ENCODE data around the gene PTPRT. TPM values are rescaled to one million over a fixed set of nuclear protein-coding genes. Genes with fewer than 3 reads are reported as not detected.

Gene PTPRT
- total and polyA plus RNA-seq, 2 experiments from 2014 or later: not detected

DNA sequence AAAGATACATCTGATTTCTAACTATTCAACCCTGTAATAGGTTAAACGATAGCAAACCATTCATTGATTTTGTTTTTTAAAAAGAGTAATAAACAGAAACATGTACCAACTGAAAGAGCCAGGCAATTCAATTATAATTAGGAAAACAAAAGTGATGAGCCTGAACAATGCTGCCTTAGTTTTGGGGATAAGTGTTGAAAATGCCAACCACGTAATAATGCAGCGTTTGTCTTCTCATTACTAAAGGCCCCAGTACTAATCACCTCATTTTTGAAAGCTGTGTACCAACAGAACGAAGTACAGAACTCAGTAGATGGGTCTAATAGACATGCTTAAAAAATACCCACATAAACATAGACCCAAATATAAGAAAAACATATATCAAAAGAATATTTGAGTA lies 907.9 kb downstream of the PTPRT start (continued):
- TF ChIP-seq REST (IDR thresholded peaks at IDR 0.05; ENCODE audit: unreplicated experiment) (no peak), JUNB (IDR thresholded peaks at IDR 0.05; ENCODE audit: unreplicated experiment) (no peak)

DNA sequence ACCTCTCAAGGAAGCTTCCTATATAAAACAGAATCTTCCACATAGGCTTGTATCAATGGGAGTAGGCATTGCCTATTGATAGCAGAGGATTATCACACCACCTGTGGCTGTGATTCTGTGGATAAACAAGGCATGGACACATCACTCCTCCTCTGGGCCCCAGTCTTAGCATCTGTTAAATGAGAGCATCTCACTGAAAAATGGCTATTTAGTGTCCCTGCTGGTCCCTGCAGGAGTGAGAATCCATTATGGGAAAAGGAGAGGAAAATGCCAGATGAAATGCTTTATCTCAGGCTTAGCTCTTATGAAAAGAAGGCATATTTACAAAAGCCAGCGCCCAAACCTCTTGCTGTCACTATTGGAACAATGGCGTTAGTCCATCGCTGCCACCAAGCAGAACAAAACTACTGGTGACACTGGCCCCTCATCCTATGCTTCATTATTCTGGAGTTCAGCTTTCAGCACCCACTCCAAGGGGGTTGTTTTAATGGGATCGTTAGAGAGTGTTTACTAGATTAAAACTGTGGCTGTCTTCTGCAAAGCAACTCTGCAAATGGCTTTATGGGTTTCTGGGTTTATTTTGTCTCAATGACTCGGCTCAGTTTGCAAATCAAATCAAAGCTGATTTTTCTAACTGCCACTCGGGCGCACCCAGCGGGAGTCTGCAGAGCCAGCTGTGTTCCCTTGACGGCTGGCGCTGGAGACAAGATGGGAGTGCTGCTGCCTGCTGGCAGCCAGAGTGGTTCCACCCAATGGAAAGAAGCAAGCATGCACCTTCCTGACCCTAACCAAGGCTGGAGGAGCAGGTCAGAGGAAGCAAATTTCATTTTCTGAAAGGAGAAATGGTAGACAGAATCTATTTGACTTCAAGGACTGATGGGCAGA lies 912.7 kb downstream of the PTPRT start:
- Histone ChIP-seq H3K4me2 (no peak overlapping the region), H3K79me2 (replicated peaks; ENCODE audit: insufficient read depth) (no peaks in the 10 kb centered on the region), H3K4me1 (ENCODE audit: insufficient read depth) (no peaks in the 10 kb centered on the region), H4K20me1 (replicated peaks; ENCODE audit: insufficient read depth) (no peaks in the 10 kb centered on the region), H3K27ac (ENCODE audit: low read depth) (no peak overlapping the region), H2AFZ (no peak overlapping the region), H3K27me3 (ENCODE audit: insufficient read depth) (no peaks in the 10 kb centered on the region), H3K36me3 (ENCODE audit: insufficient read depth) (0 out of 2 replicates have a peak, but pooled peaks cover 3% of the 10 kb centered on the region), H3F3A (replicated peaks; ENCODE audit: low read depth) (no peaks in the 10 kb centered on the region), H3K4me3 (no peak overlapping the region), H3K9me2 (ENCODE audit: insufficient read depth) (no peaks in the 10 kb centered on the region)
- Mint-ChIP-seq H3K27me3 (ENCODE audit: insufficient read depth, low read depth, poor library complexity) (no peaks in the 10 kb centered on the region), H3K9me3 (peaks cover 98% of the 10 kb centered on the region), H3K4me1 (no peaks in the 10 kb centered on the region), H3K4me3 (no peak overlapping the region), H3K36me3 (ENCODE audit: low read depth) (peaks cover 24% of the 10 kb centered on the region), H3K27ac (no peak overlapping the region)
- TF ChIP-seq ZNF331 (CRISPR knock-in tag; IDR thresholded peaks at IDR 0.05; ENCODE audit: low read depth) (no peak), ETS1 (IDR thresholded peaks at IDR 0.05) (no peak), ZNF114 (CRISPR knock-in tag; IDR thresholded peaks at IDR 0.05) (no peak), REST (IDR thresholded peaks at IDR 0.05; ENCODE audit: unreplicated experiment) (no peak), JUNB (IDR thresholded peaks at IDR 0.05; ENCODE audit: unreplicated experiment) (no peak), CREB1 (CRISPR knock-in tag; IDR thresholded peaks at IDR 0.05; ENCODE audit: low read depth) (no peak), CTCF (conservative IDR thresholded peaks at IDR 0.05; ENCODE audit: low read depth in 2 of 2) (no peak), POLR2AphosphoS5 (IDR thresholded peaks at IDR 0.05; ENCODE audit: low read depth) (no peak)
- DNase-seq (ENCODE audit: low spot score): no peak
- ATAC-seq: no peak
